ENCODE results near the gene SLC39A11. TPM values are rescaled to one million over a fixed set of nuclear protein-coding genes. Genes with fewer than 3 reads are reported as not detected.

Gene SLC39A11
- total and polyA plus RNA-seq, 8 donors, result 5.2 to 62.0 (median 12.9) TPM

DNA sequence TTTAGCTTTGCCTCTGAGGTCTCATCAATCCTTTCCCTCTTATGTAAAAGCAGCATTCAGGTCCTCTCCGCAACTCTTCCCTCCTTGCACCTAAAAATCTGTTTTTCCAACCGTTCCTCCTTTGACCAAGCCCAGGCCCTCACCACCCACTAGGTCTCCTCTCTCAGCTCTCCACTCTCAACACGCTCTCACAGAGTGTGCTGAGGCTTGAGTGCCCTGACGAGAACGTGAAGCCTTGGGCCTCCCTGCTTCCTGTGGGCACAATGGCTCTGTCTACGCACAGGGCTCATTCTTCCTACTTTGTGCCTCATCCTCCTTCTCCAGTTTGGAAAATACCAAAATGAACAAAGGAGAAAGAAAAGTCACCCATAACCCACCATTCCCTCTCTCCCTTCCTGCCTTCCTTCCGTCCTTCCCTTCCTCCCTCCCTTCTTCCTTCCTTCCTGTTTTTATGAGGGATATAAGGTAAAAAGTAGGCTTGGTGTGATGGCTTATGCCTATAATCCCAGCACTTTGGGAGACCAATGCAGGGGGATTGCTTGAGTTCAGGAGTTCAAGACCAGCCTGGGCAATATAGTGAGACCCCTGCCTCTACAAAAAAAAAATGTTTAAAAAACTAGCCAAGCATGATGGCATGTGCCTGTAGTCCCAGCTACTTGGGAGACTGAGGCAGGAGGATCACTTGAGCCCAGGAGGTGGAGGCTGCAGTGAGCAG is 31.3 kb upstream of the SLC39A11 start:
- no peaks in the 10 kb centered on the region for H3K4me1 ChIP-seq
- no peak for DNase-seq
- intact Hi-C loops (cut with DNase I; ENCODE audit: low total_unique reads), result no loop called here
- no peaks in the 10 kb centered on the region for H3K36me3 ChIP-seq
- no peak overlapping the region for H3K27ac ChIP-seq
- WGBS, 5 donors, result 68 to 86% (median 84%) methylated on average over 7 of the region's 7 CpGs
- TF ChIP-seq EP300 (IDR thresholded peaks at IDR 0.05), result no peak
- TF ChIP-seq POLR2AphosphoS5 (IDR thresholded peaks at IDR 0.05), result no peak
- TF ChIP-seq POLR2A (IDR thresholded peaks at IDR 0.05), result no peak
- TF ChIP-seq, protein P1, sequence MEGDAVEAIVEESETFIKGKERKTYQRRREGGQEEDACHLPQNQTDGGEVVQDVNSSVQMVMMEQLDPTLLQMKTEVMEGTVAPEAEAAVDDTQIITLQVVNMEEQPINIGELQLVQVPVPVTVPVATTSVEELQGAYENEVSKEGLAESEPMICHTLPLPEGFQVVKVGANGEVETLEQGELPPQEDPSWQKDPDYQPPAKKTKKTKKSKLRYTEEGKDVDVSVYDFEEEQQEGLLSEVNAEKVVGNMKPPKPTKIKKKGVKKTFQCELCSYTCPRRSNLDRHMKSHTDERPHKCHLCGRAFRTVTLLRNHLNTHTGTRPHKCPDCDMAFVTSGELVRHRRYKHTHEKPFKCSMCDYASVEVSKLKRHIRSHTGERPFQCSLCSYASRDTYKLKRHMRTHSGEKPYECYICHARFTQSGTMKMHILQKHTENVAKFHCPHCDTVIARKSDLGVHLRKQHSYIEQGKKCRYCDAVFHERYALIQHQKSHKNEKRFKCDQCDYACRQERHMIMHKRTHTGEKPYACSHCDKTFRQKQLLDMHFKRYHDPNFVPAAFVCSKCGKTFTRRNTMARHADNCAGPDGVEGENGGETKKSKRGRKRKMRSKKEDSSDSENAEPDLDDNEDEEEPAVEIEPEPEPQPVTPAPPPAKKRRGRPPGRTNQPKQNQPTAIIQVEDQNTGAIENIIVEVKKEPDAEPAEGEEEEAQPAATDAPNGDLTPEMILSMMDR (IDR thresholded peaks at IDR 0.05), result no peak
- H3K9me3 ChIP-seq, result no peaks in the 10 kb centered on the region
- no peak overlapping the region for H3K4me3 ChIP-seq
- H3K27me3 ChIP-seq, result no peaks in the 10 kb centered on the region

DNA sequence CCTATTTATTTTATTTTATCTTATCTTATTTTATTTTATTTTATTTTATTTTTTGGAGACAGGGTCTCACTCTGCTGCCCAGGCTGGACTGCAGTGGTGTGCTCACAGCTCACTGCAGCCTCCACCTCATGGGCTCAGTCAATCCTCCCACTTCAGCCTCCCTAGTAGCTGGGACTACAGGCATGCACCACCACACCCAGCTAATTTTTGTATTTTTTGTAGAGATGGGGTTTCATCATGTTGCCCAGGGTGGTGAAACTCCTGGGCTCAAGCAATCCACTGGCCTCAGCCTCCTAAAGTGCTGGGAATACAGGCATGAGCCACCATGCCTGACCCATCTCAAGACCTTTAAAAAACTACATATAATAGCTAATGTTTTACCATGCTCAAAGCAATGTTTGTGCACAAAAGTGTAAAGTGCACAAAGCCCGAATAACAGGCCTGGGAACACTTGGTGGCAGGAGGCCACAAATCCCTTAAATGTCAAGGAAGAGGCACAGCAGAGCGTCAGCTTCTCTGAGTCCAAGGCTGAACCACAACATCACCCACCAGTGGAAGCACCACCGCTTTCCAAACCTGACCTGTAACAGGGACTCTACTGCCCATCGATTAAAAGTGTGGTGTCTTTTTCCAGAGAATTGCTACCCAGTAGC is 30.6 kb upstream of the SLC39A11 start:
- H3K27ac ChIP-seq, result no peak overlapping the region
- H3K27me3 ChIP-seq, result no peaks in the 10 kb centered on the region
- WGBS, 5 donors, result 64 to 78% (median 76%) methylated on average over 4 of the region's 4 CpGs
- no peak overlapping the region for H3K4me3 ChIP-seq
- TF ChIP-seq POLR2AphosphoS5 (IDR thresholded peaks at IDR 0.05) (no peak), EP300 (IDR thresholded peaks at IDR 0.05) (no peak), POLR2A (IDR thresholded peaks at IDR 0.05) (no peak)
- TF ChIP-seq, protein P1 (IDR thresholded peaks at IDR 0.05), result no peak
- DNase-seq, result no peak
- no peaks in the 10 kb centered on the region for H3K9me3 ChIP-seq
- no peaks in the 10 kb centered on the region for H3K4me1 ChIP-seq
- H3K36me3 ChIP-seq, result no peaks in the 10 kb centered on the region
- intact Hi-C loops (cut with DNase I; ENCODE audit: low total_unique reads), result no loop called here

GRCh38 chr17:73121506-73121905 is 29.0 kb upstream of the SLC39A11 start:
- Histone ChIP-seq H3K4me1 (no peaks in the 10 kb centered on the region), H3K9me3 (no peaks in the 10 kb centered on the region), H3K27me3 (no peaks in the 10 kb centered on the region), H3K27ac (no peak overlapping the region), H3K36me3 (no peaks in the 10 kb centered on the region), H3K4me3 (no peak overlapping the region)
- 78 to 95% (median 87%) methylated on average over 5 of the region's 5 CpGs for WGBS, 5 donors
- peak in 1 of 2 donors; percentile 39 for DNase-seq
- intact Hi-C loops (cut with DNase I; ENCODE audit: low total_unique reads), result no loop called here
- TF ChIP-seq, protein P1 (IDR thresholded peaks at IDR 0.05), result no peak
- TF ChIP-seq POLR2AphosphoS5 (IDR thresholded peaks at IDR 0.05) (no peak), EP300 (IDR thresholded peaks at IDR 0.05) (no peak), POLR2A (IDR thresholded peaks at IDR 0.05) (no peak)

GRCh38 chr17:73119631-73120030 is 27.1 kb upstream of the SLC39A11 start:
- H3K4me3 ChIP-seq, result no peak overlapping the region
- no peaks in the 10 kb centered on the region for H3K36me3 ChIP-seq
- H3K9me3 ChIP-seq, result no peaks in the 10 kb centered on the region
- WGBS, 5 donors, result 79 to 88% (median 87%) methylated on average over 10 of the region's 10 CpGs
- no peaks in the 10 kb centered on the region for H3K27me3 ChIP-seq
- TF ChIP-seq POLR2AphosphoS5 (IDR thresholded peaks at IDR 0.05) (no peak), POLR2A (IDR thresholded peaks at IDR 0.05) (no peak), EP300 (IDR thresholded peaks at IDR 0.05) (no peak)
- TF ChIP-seq, protein P1 (IDR thresholded peaks at IDR 0.05), result no peak
- intact Hi-C loops (cut with DNase I; ENCODE audit: low total_unique reads), result no loop called here
- DNase-seq, result no peak
- no peak overlapping the region for H3K27ac ChIP-seq
- no peaks in the 10 kb centered on the region for H3K4me1 ChIP-seq
